Measurements from ENCODE around the gene U2AF2. TPM values are rescaled to one million over a fixed set of nuclear protein-coding genes. Genes with fewer than 3 reads are reported as not detected.

The U2AF2 gene
- total RNA-seq, 1 donor from 2014 or later = 145 TPM

GRCh38 chr19:55680339-55681130 lies 25.7 kb downstream of the U2AF2 start:
- Histone ChIP-seq H3K27ac (no peak overlapping the region), H3K9me3 (no peaks in the 10 kb centered on the region), H3K27me3 (no peaks in the 10 kb centered on the region), H3K36me3 (peaks cover under 1 to 55% of the 10 kb centered on the region in 2 donors), H3K4me3 (no peak overlapping the region), H3K4me1 (peaks cover 52% of the 10 kb centered on the region)
- DNase-seq (ENCODE audit: extremely low spot score in 2 of 2) = no peak
- TF ChIP-seq POLR2A (IDR thresholded peaks at IDR 0.05) (no peak), POLR2AphosphoS5 (IDR thresholded peaks at IDR 0.05; ENCODE audit: insufficient read depth in 1 of 2, low read depth in 1 of 2) (no peak)
- intact Hi-C loops (cut with DNase I) = no loop called here

DNA sequence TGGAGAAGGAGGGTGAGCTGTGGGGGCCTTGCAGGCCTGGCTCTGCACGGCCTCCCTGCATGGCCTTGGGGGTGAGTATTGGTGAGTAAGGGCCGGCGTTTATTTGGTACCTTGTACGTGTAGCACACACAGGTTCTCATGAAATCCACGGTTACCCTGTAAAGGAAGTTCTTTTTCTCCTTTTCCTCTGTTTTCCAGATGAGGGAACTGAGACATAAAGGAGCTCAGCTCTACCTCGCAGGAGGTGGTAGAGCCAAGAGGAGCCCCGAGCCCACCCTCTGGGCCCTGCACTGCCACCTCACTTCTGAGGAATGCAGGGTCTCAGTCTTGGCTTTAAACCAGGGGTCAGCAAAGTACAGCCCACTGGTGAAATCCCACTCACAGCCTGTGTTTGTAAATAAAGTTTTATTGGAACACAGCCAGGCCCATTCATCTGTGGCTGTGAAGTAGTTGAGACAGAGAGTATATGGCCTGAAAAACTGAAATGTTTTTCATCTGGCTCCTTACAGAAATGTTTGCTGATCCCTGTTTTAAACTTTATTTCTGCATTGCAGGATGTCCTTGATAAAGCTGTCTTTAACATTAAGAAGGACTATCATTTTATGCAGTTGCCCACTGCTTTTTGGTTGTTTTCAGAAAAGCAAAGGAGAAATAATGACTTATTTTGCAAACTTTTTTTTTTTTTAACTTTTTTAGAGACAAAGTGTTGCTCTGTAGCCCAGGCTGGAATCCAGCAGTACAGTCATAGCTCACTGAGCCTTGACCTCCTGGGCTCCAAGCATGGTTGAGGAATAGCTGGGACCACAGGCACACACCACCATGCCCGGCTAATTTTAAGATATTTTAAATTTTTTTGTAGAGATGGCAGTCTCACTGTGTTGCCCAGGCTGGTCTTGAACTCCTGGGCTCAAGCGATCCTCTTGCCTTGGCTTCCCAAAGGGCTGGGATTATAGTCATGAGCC lies 26.6 kb downstream of the U2AF2 start:
- no peak for DNase-seq (ENCODE audit: extremely low spot score in 2 of 2)
- Histone ChIP-seq H3K4me3 (no peak overlapping the region), H3K27ac (no peak overlapping the region), H3K36me3 (peaks cover 2 to 64% of the 10 kb centered on the region in 2 donors), H3K4me1 (peaks cover 43% of the 10 kb centered on the region), H3K27me3 (no peaks in the 10 kb centered on the region), H3K9me3 (no peaks in the 10 kb centered on the region)
- no peak for TF ChIP-seq POLR2A (IDR thresholded peaks at IDR 0.05)
- TF ChIP-seq, protein P1, sequence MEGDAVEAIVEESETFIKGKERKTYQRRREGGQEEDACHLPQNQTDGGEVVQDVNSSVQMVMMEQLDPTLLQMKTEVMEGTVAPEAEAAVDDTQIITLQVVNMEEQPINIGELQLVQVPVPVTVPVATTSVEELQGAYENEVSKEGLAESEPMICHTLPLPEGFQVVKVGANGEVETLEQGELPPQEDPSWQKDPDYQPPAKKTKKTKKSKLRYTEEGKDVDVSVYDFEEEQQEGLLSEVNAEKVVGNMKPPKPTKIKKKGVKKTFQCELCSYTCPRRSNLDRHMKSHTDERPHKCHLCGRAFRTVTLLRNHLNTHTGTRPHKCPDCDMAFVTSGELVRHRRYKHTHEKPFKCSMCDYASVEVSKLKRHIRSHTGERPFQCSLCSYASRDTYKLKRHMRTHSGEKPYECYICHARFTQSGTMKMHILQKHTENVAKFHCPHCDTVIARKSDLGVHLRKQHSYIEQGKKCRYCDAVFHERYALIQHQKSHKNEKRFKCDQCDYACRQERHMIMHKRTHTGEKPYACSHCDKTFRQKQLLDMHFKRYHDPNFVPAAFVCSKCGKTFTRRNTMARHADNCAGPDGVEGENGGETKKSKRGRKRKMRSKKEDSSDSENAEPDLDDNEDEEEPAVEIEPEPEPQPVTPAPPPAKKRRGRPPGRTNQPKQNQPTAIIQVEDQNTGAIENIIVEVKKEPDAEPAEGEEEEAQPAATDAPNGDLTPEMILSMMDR (IDR thresholded peaks at IDR 0.05) = no peak
- no peak for TF ChIP-seq POLR2AphosphoS5 (IDR thresholded peaks at IDR 0.05; ENCODE audit: insufficient read depth in 1 of 2, low read depth in 1 of 2)
- intact Hi-C loops (cut with DNase I) = no loop called here

- peaks cover 2 to 68% of the 10 kb centered on the region in 2 donors for H3K36me3 ChIP-seq
- no peak overlapping the region for H3K27ac ChIP-seq
- no peak for DNase-seq (ENCODE audit: extremely low spot score in 2 of 2)
- peaks cover 21% of the 10 kb centered on the region for H3K4me1 ChIP-seq
- intact Hi-C loops (cut with DNase I) = no loop called here
- no peaks in the 10 kb centered on the region for H3K27me3 ChIP-seq
- no peak overlapping the region for H3K4me3 ChIP-seq
- TF ChIP-seq POLR2AphosphoS5 (IDR thresholded peaks at IDR 0.05; ENCODE audit: insufficient read depth in 1 of 2, low read depth in 1 of 2) (no peak), POLR2A (IDR thresholded peaks at IDR 0.05) (no peak)
- TF ChIP-seq, protein P1 (IDR thresholded peaks at IDR 0.05) = no peak
- no peaks in the 10 kb centered on the region for H3K9me3 ChIP-seq
Observed at GRCh38 chr19:55683449-55684261, 28.8 kb downstream of the U2AF2 start.

GRCh38 chr19:55684946-55685681 lies 30.3 kb downstream of the U2AF2 start:
- intact Hi-C loops (cut with DNase I) = no loop called here
- Histone ChIP-seq H3K9me3 (no peaks in the 10 kb centered on the region), H3K36me3 (peaks cover 2 to 68% of the 10 kb centered on the region in 2 donors), H3K27ac (no peak overlapping the region), H3K27me3 (no peaks in the 10 kb centered on the region), H3K4me1 (peaks cover 6% of the 10 kb centered on the region), H3K4me3 (no peak overlapping the region)
- no peak for DNase-seq (ENCODE audit: extremely low spot score in 2 of 2)
- TF ChIP-seq, protein P1 (IDR thresholded peaks at IDR 0.05) = no peak
- TF ChIP-seq POLR2AphosphoS5 (IDR thresholded peaks at IDR 0.05; ENCODE audit: insufficient read depth in 1 of 2, low read depth in 1 of 2) (no peak), POLR2A (IDR thresholded peaks at IDR 0.05) (no peak)

Measured in vagina (tissue), 2 donors.